HCT116 (cell line): Measurements from ENCODE around the gene EIF4E1B. TPM values are rescaled to one million over a fixed set of nuclear protein-coding genes. Genes with fewer than 3 reads are reported as not detected.

Source experiments
- ATAC-seq: fragments of 200-7000 bp; cut with Tn5 transposase; 2 replicates; pipeline ENCODE4 v1.9.1; 2020; ENCODE audit warnings: mild to moderate bottlenecking, moderate library complexity
- BruUV-seq: library from RNA; stranded (reverse); fragments of 400-500 nt; replicated peaks from 2 replicates; lab custom pipeline; 2021; lab: Mats Ljungman, UMichigan
- CTCF ChIA-PET: fragments of 300-600 bp; sonication (Branson Sonifier 250); formaldehyde crosslinking; loops from one replicate; lab custom pipeline; 2021; ENCODE audit warnings: antibody characterized with exemption; lab: Charles Lee
- POLR2A ChIA-PET: fragments of 300-600, 350-600 bp; sonication (Branson Sonifier 250); formaldehyde crosslinking; loops from one replicate; lab custom pipeline; 2021; ENCODE audit warnings: antibody characterized with exemption; lab: Charles Lee
- RAD21 ChIA-PET, 2 experiments: fragments of 300-600 bp; sonication (Branson Sonifier 250); formaldehyde crosslinking; loops; one replicate each; lab custom pipeline; 2023; ENCODE audit warnings: low total read pairs in 2 of 2; ENCODE audit not compliant: uncharacterized antibody in 2 of 2, unreplicated experiment in 2 of 2, low non-redundant PET in 1 of 2; lab: Charles Lee
- DNase-seq: peaks from one replicate; pipeline ENCODE4 v3.0.0-alpha.2; 2010; ENCODE audit warnings: low read depth, low spot score
- H2AFZ ChIP-seq: fragments of 200-600 bp; shearing (Covaris generic), sonication (generic); 2 replicates; pipeline ENCODE4 v1.6.1; 2017; ENCODE audit warnings: low read depth, mixed run types, mixed read lengths, antibody characterized with exemption, low read length; ENCODE audit not compliant: poor library complexity, severe bottlenecking
- H3K27ac ChIP-seq: 2 replicates; pipeline ENCODE4 v1.5.1; 2012; ENCODE audit warnings: low read depth, low read length
- H3K27me3 ChIP-seq: fragments of 200-600 bp; sonication (generic); 2 replicates; pipeline ENCODE4 v1.6.1; 2016; ENCODE audit warnings: mixed run types, low read length, mixed read lengths; ENCODE audit not compliant: insufficient read depth
- H3K36me3 ChIP-seq, 2 experiments: fragments of 200-500 bp in 1 of 2; fragments of 200-600 bp in 1 of 2; sonication (Bioruptor generic) in 1 of 2; sonication (generic) in 1 of 2; 2 replicates each; pipeline versions ENCODE4 v1.5.1 to v1.6.1; 2014 to 2016; ENCODE audit warnings: low read length in 2 of 2, inconsistent platforms in 1 of 2, mixed read lengths in 1 of 2, mixed run types in 1 of 2; ENCODE audit not compliant: insufficient read depth in 2 of 2, control insufficient read depth in 1 of 2
- H3K4me1 ChIP-seq, 2 experiments: fragments of 200-600 bp in 1 of 2; sonication (generic) in 1 of 2; 2 replicates each; pipeline versions ENCODE4 v1.5.1 to v1.6.1; 2012 to 2017; ENCODE audit warnings: low read length in 2 of 2, inconsistent platforms in 1 of 2, mild to moderate bottlenecking in 1 of 2, mixed read lengths in 1 of 2, mixed run types in 1 of 2, moderate library complexity in 1 of 2; ENCODE audit not compliant: insufficient read depth in 2 of 2, control insufficient read depth in 1 of 2
- H3K4me2 ChIP-seq: fragments of 200-600 bp; sonication (generic); 2 replicates; pipeline ENCODE4 v1.6.1; 2017; ENCODE audit warnings: mixed run types, low read length, mixed read lengths
- H3K4me3 ChIP-seq, 2 experiments: fragments of 200-600 bp in 1 of 2; sonication (generic) in 1 of 2; replicated peaks in 1 of 2; 2 replicates each; pipeline ENCODE4 v1.5.1; 2011 to 2016; ENCODE audit warnings: low read length in 2 of 2, control low read depth in 1 of 2, low read depth in 1 of 2, mild to moderate bottlenecking in 1 of 2, mixed read lengths in 1 of 2, mixed run types in 1 of 2
- H3K79me2 ChIP-seq: fragments of 200-600 bp; sonication (generic); 2 replicates; pipeline ENCODE4 v1.6.1; 2017; ENCODE audit warnings: mild to moderate bottlenecking, mixed run types, low read length, moderate library complexity, mixed read lengths; ENCODE audit not compliant: insufficient read depth
- H3K9ac ChIP-seq: fragments of 200-600 bp; sonication (generic); 2 replicates; pipeline ENCODE4 v1.6.1; 2016; ENCODE audit warnings: low read length, mixed read lengths
- H3K9me2 ChIP-seq: fragments of 200-600 bp; sonication (generic), shearing (Covaris generic); 2 replicates; pipeline ENCODE4 v1.6.1; 2017; ENCODE audit warnings: mixed run types, mild to moderate bottlenecking, moderate library complexity; ENCODE audit not compliant: insufficient read depth
- H3K9me3 ChIP-seq, 2 experiments: fragments of 200-500 bp in 1 of 2; fragments of 200-600 bp in 1 of 2; sonication (Bioruptor generic) in 1 of 2; sonication (generic) in 1 of 2; 2 replicates each; pipeline ENCODE4 v1.6.1; 2014 to 2017; ENCODE audit warnings: low read length in 2 of 2, mixed read lengths in 2 of 2, inconsistent platforms in 1 of 2, low read depth in 1 of 2, mild to moderate bottlenecking in 1 of 2, mixed run types in 1 of 2, moderate library complexity in 1 of 2; ENCODE audit not compliant: control insufficient read depth in 1 of 2, insufficient read depth in 1 of 2
- H4K20me1 ChIP-seq: fragments of 200-600 bp; sonication (generic), shearing (Covaris generic); 2 replicates; pipeline ENCODE4 v1.6.1; 2017; ENCODE audit warnings: mixed run types, mild to moderate bottlenecking, moderate library complexity; ENCODE audit not compliant: insufficient read depth
- CBX3 ChIP-seq: IDR thresholded peaks from 2 replicates; pipeline ENCODE4 v1.6.1; 2012; ENCODE audit warnings: low read depth
- ELF1 ChIP-seq: IDR thresholded peaks from 2 replicates; pipeline ENCODE4 v1.6.1; 2012; ENCODE audit warnings: low read depth, borderline replicate concordance
- POLR2A ChIP-seq: IDR thresholded peaks from 2 replicates; pipeline ENCODE4 v1.7.0; 2011; ENCODE audit warnings: borderline replicate concordance; ENCODE audit not compliant: insufficient read depth, insufficient read length; ENCODE audit errors: extremely low read depth
- RAD21 ChIP-seq: IDR thresholded peaks from 2 replicates; pipeline ENCODE4 v1.6.1; 2012; ENCODE audit warnings: low read depth, mild to moderate bottlenecking
- SP1 ChIP-seq: IDR thresholded peaks from 2 replicates; pipeline ENCODE4 v1.6.1; 2012; ENCODE audit warnings: low read depth
- SRF ChIP-seq: IDR thresholded peaks from 2 replicates; pipeline ENCODE4 v1.6.1; 2012; ENCODE audit warnings: low read depth
- TCF7L2 ChIP-seq: IDR thresholded peaks from 2 replicates; pipeline ENCODE4 v1.7.0; 2011; ENCODE audit warnings: borderline replicate concordance, inconsistent platforms; ENCODE audit not compliant: insufficient read depth, insufficient read length; ENCODE audit errors: extremely low read depth
- YY1 ChIP-seq: IDR thresholded peaks from 2 replicates; pipeline ENCODE4 v1.6.1; 2011; ENCODE audit warnings: low read length, low read depth, moderate library complexity, mild to moderate bottlenecking; ENCODE audit not compliant: insufficient replicate concordance; ENCODE audit errors: extremely low read depth
- ZFX ChIP-seq: fragments of 450-650 bp; IDR thresholded peaks from 2 replicates; pipeline ENCODE4 v1.6.1; 2017
- ZNF274 ChIP-seq: fragments of 200-500 bp; sonication (Bioruptor generic); IDR thresholded peaks from 2 replicates; pipeline ENCODE4 v1.6.1; 2014; ENCODE audit warnings: mild to moderate bottlenecking, low read depth, low read length, inconsistent platforms
- intact Hi-C: fragments of 100-400 bp; cut with micrococcal nuclease; formaldehyde crosslinking; loops from 2 replicates; pipeline ENCODE4 v1.10.0; 2022
- total RNA-seq: library from RNA; stranded (reverse); gene quantifications from one replicate; pipeline ENCODE4 v1.2.1, GENCODE V29; 2021; ENCODE audit not compliant: unreplicated experiment
- TF ChIP-seq, protein P1 (sequence below), 3 experiments: fragments of 200-600 bp in 1 of 3; sonication (generic) in 1 of 3; IDR thresholded peaks in 2 of 3; conservative IDR thresholded peaks in 1 of 3; 2 replicates each; pipeline ENCODE4 v1.5.1; 2012 to 2017; ENCODE audit warnings: low read depth in 2 of 3, low read length in 2 of 3, antibody characterized with exemption in 1 of 3, borderline replicate concordance in 1 of 3, control low read depth in 1 of 3, mild to moderate bottlenecking in 1 of 3, mixed read lengths in 1 of 3, mixed run types in 1 of 3, moderate library complexity in 1 of 3; ENCODE audit not compliant: insufficient read depth in 1 of 3

Gene EIF4E1B
- total RNA-seq, 1 experiment from 2014 or later: 0.07 TPM

GRCh38 chr5:176588297-176588696, 42.2 kb upstream of the EIF4E1B start:
- H3K9me2 ChIP-seq: no peaks in the 10 kb centered on the region
- BruUV-seq: no TSS peak
- ChIA-PET RAD21 (no interaction called here), POLR2A (no interaction called here), CTCF (no interaction called here)
- TF ChIP-seq ZFX: no peak
- TF ChIP-seq ZNF274: no peak
- no peak for TF ChIP-seq TCF7L2
- no peak for TF ChIP-seq RAD21
- TF ChIP-seq, protein P1, sequence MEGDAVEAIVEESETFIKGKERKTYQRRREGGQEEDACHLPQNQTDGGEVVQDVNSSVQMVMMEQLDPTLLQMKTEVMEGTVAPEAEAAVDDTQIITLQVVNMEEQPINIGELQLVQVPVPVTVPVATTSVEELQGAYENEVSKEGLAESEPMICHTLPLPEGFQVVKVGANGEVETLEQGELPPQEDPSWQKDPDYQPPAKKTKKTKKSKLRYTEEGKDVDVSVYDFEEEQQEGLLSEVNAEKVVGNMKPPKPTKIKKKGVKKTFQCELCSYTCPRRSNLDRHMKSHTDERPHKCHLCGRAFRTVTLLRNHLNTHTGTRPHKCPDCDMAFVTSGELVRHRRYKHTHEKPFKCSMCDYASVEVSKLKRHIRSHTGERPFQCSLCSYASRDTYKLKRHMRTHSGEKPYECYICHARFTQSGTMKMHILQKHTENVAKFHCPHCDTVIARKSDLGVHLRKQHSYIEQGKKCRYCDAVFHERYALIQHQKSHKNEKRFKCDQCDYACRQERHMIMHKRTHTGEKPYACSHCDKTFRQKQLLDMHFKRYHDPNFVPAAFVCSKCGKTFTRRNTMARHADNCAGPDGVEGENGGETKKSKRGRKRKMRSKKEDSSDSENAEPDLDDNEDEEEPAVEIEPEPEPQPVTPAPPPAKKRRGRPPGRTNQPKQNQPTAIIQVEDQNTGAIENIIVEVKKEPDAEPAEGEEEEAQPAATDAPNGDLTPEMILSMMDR (IDR thresholded peaks at IDR 0.05 in 2 of 3, conservative IDR thresholded peaks at IDR 0.05 in 1 of 3; ENCODE audit: borderline replicate concordance in 1 of 3, insufficient read depth in 1 of 3, low read depth in 2 of 3, low read length in 2 of 3): no peak
- no peak for TF ChIP-seq POLR2A
- TF ChIP-seq ELF1: no peak
- no peak for TF ChIP-seq SP1
- no peak for TF ChIP-seq YY1
- TF ChIP-seq SRF: no peak
- TF ChIP-seq CBX3: no peak
- intact Hi-C loops: no loop called here
- H3K4me1 ChIP-seq: no peaks in the 10 kb centered on the region
- no peak overlapping the region for H3K27ac ChIP-seq
- H3K9ac ChIP-seq: no peak overlapping the region
- no peak overlapping the region for H3K4me2 ChIP-seq
- no peaks in the 10 kb centered on the region for H3K79me2 ChIP-seq
- H3K9me3 ChIP-seq: peaks cover 5 to 17% of the 10 kb centered on the region in 2 experiments; a peak in 2 of 4 replicates
- no peaks in the 10 kb centered on the region for H3K27me3 ChIP-seq
- peaks cover 0 to 4% of the 10 kb centered on the region in 2 experiments; a peak in 1 of 4 replicates for H3K36me3 ChIP-seq
- DNase-seq (no peak), ATAC-seq (no peak)
- no peaks in the 10 kb centered on the region for H4K20me1 ChIP-seq
- no peak overlapping the region for H2AFZ ChIP-seq
- no peak overlapping the region for H3K4me3 ChIP-seq
